ENCODE data around the gene INMT.

- TF ChIP-seq HDAC6 (IDR thresholded peaks at IDR 0.05; ENCODE audit: low read depth, low read length) (no peak), POLR2AphosphoS5 (IDR thresholded peaks at IDR 0.05; ENCODE audit: low read depth, low read length) (no peak), SRF (IDR thresholded peaks at IDR 0.05; ENCODE audit: low read depth, low read length) (no peak), RFX5 (IDR thresholded peaks at IDR 0.05; ENCODE audit: borderline replicate concordance, low read depth, low read length) (no peak), SP1 (IDR thresholded peaks at IDR 0.05; ENCODE audit: low read depth, low read length) (no peak), TEAD4 (IDR thresholded peaks at IDR 0.05; ENCODE audit: low read depth, low read length) (no peak)
These were observed 38.4 kb downstream of the INMT start for GRCh38 chr7:30790356-30790755.
